Small intestine (tissue), 7 donors: ENCODE data around the gene PDE5A. TPM values are rescaled to one million over a fixed set of nuclear protein-coding genes. Genes with fewer than 3 reads are reported as not detected.
A peak's percentile ranks its signal among the peaks of the same experiment; 100 is the strongest.

ENCODE experiments used
- DNase-seq, 2 donors: peaks; one replicate each; pipeline versions ENCODE4 v3.0.0 to v3.0.0-alpha.2; 2013
- FAIRE-seq: peaks from 2 replicates; lab custom pipeline; 2012; peaks lifted over from hg19 to GRCh38; lab: Jason Lieb, UNC
- H3K27ac ChIP-seq, 3 donors: one replicate each; pipeline ENCODE4 v1.5.1; 2013; ENCODE audit warnings: low read length in 2 of 3, mild to moderate bottlenecking in 2 of 3, control low read depth in 1 of 3, inconsistent platforms in 1 of 3, low read depth in 1 of 3, moderate library complexity in 1 of 3
- H3K27me3 ChIP-seq, 3 donors: one replicate each; pipeline ENCODE4 v1.6.1; 2013; ENCODE audit warnings: low read length in 3 of 3, inconsistent platforms in 1 of 3; ENCODE audit not compliant: control insufficient read depth in 3 of 3, insufficient read depth in 3 of 3
- H3K36me3 ChIP-seq, 3 donors: one replicate each; pipeline ENCODE4 v1.6.1; 2013; ENCODE audit warnings: low read length in 3 of 3, inconsistent platforms in 1 of 3, low read depth in 1 of 3, mild to moderate bottlenecking in 1 of 3, moderate library complexity in 1 of 3; ENCODE audit not compliant: control insufficient read depth in 3 of 3, insufficient read depth in 2 of 3
- H3K4me1 ChIP-seq, 3 donors: one replicate each; pipeline ENCODE4 v1.6.1; 2013; ENCODE audit warnings: low read length in 2 of 3, inconsistent platforms in 1 of 3, low read depth in 1 of 3, mild to moderate bottlenecking in 1 of 3, moderate library complexity in 1 of 3; ENCODE audit not compliant: control insufficient read depth in 3 of 3, insufficient read depth in 2 of 3
- H3K4me3 ChIP-seq, 3 donors: one replicate each; pipeline ENCODE4 v1.5.1; 2013; ENCODE audit warnings: low read length in 3 of 3, control low read depth in 1 of 3, inconsistent platforms in 1 of 3, low read depth in 1 of 3, mild to moderate bottlenecking in 1 of 3, moderate library complexity in 1 of 3
- H3K9me3 ChIP-seq, 2 donors: one replicate each; pipeline ENCODE4 v1.6.1; 2013; ENCODE audit warnings: low read depth in 1 of 2, low read length in 1 of 2; ENCODE audit not compliant: control insufficient read depth in 2 of 2, insufficient read depth in 1 of 2
- WGBS, 3 donors: extraction: QIAGEN DNeasy Blood & Tissue Kit; methylation state at CpG; one replicate each; pipeline ENCODE4 v1.1.7; 2013; 5-methylcytosine and 5-hydroxymethylcytosine counted together
- polyA plus RNA-seq, 4 donors: library from polyadenylated mRNA; stranded (reverse) in 3 of 4; unstranded in 1 of 4; fragments of 200-250 nt in 3 of 4; fragments of 120-200 nt in 1 of 4; gene quantifications; one replicate each; pipeline versions ENCODE4 v1.2.1 to v1.2.3, GENCODE V29; 2013
- donor health status: healthy with polysubstance abuse.
- donor health status: control.
- donor health status: control.
- donor health status: Bipolar disorder and iron deficiency.
- donor health status: healthy.

PDE5A gene
- polyA plus RNA-seq, 4 donors = 5.9 to 18.8 (median 7.4) TPM

DNA sequence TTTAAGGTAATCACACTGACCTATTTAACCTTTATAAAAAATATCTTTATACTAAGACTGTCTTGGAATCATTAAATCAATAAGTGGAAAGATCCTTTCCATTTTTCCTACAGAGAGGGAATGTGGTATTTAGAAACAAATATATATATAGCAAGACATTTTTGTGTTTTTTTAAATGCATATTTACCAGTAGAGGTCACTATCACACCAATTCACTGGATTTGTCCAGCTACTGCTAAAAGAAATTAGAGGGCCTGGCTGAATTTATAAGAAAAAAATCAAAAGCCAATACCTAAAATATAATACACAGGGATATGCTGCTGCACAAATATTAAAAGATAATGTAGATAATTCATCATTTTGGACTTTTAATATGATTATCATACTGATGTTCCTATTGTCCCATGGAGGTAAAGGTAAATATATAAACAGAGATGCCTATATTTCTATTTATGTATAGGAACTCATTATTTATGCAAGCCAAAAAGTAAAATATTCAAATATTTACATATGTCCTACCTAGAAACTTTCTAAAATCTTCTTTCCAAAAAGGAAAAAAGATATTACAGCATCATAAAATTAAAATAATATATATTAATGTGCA, 69.5 kb downstream of the PDE5A start:
- Histone ChIP-seq H3K27me3 (no peaks in the 10 kb centered on the region), H3K9me3 (peaks cover 0 to 2% of the 10 kb centered on the region in 2 donors), H3K36me3 (peaks cover 0 to 7% (median 5%) of the 10 kb centered on the region in 3 donors), H3K4me3 (no peak overlapping the region), H3K4me1 (no peaks in the 10 kb centered on the region), H3K27ac (no peak overlapping the region)
- peak; percentile 55 to 56 for DNase-seq
- peak; percentile 93 for FAIRE-seq

GRCh38 chr4:119550857-119551532, 77.6 kb downstream of the PDE5A start:
- Histone ChIP-seq H3K36me3 (peaks cover 0 to 3% (median 3%) of the 10 kb centered on the region in 3 donors), H3K27me3 (no peaks in the 10 kb centered on the region), H3K27ac (no peak overlapping the region), H3K4me1 (no peaks in the 10 kb centered on the region), H3K4me3 (no peak overlapping the region), H3K9me3 (no peaks in the 10 kb centered on the region)
- FAIRE-seq (no peak), DNase-seq (no peak)
- WGBS, 3 donors = 89 to 96% (median 93%) methylated on average over 2 of the region's 2 CpGs

GRCh38 chr4:119549639-119550038, 79.0 kb downstream of the PDE5A start:
- H3K27ac ChIP-seq = no peak overlapping the region
- no peaks in the 10 kb centered on the region for H3K27me3 ChIP-seq
- FAIRE-seq = no peak
- H3K9me3 ChIP-seq = no peaks in the 10 kb centered on the region
- no peaks in the 10 kb centered on the region for H3K4me1 ChIP-seq
- WGBS, 3 donors = 82 to 87% (median 85%) methylated on average over 3 of the region's 3 CpGs
- peaks cover 0 to 3% (median 1%) of the 10 kb centered on the region in 3 donors for H3K36me3 ChIP-seq
- DNase-seq = no peak
- no peak overlapping the region for H3K4me3 ChIP-seq

DNA sequence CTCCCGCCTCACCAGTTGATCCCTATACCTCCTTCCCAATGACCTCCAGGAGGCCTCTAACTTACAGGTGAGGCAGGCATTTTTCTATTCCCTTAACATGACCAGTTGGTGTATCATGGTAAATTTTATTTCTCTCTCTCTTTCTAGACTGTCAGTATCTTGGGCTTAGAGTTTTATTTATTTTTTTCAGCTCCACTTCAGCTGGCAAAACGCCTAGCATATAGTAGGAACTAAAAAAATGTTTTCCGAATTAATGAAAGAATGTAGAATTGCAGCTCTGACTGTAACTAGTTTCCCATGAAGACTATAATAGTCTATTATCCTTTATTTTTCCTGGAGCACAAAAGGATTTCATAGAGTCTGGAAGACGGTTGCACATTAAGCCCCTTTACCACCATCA, 84.8 kb downstream of the PDE5A start:
- WGBS, 3 donors = 79 to 95% (median 88%) methylated on average over 4 of the region's 4 CpGs
- Histone ChIP-seq H3K27ac (peak overlapping the region in 1 of 3 donors; percentile 48), H3K36me3 (peaks cover 0 to 3% (median 0%) of the 10 kb centered on the region in 3 donors), H3K4me1 (no peaks in the 10 kb centered on the region), H3K4me3 (no peak overlapping the region), H3K9me3 (no peaks in the 10 kb centered on the region), H3K27me3 (no peaks in the 10 kb centered on the region)
- FAIRE-seq (no peak), DNase-seq (no peak)

GRCh38 chr4:119543187-119543586, 85.4 kb downstream of the PDE5A start:
- no peaks in the 10 kb centered on the region for H3K4me1 ChIP-seq
- H3K27me3 ChIP-seq = no peaks in the 10 kb centered on the region
- no peaks in the 10 kb centered on the region for H3K9me3 ChIP-seq
- no peak overlapping the region for H3K4me3 ChIP-seq
- H3K36me3 ChIP-seq = peaks cover 0 to 3% (median 0%) of the 10 kb centered on the region in 3 donors
- no peak for FAIRE-seq
- H3K27ac ChIP-seq = no peak overlapping the region
- WGBS, 3 donors = 88 to 96% (median 89%) methylated on average over 1 of the region's 1 CpG
- DNase-seq = no peak

DNA sequence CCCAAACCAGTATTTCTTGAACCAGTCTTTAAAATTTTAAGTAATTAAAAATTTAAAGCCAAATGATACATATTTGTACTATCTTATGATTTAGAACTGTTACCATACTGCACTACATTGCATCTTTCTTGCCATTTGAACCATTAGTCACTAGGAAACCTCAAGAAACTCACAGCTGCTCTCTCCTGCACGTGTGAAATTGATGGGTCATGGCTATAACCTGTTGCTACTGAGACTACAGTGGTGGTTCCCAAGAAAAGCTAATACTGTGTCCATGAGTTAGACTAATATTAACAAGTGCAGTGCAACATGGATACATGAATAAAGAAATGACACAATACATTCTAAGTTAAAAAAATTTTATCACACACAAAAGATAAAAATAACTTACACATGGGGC, 88.4 kb downstream of the PDE5A start:
- peaks cover 0 to 3% (median 2%) of the 10 kb centered on the region in 3 donors for H3K36me3 ChIP-seq
- DNase-seq (no peak), FAIRE-seq (no peak)
- no peaks in the 10 kb centered on the region for H3K27me3 ChIP-seq
- peaks cover 0 to under 1% of the 10 kb centered on the region in 2 donors for H3K9me3 ChIP-seq
- WGBS, 3 donors = 61 to 74% (median 63%) methylated on average over 1 of the region's 1 CpG
- no peak overlapping the region for H3K27ac ChIP-seq
- no peak overlapping the region for H3K4me3 ChIP-seq
- peaks cover 0 to 4% (median 0%) of the 10 kb centered on the region in 3 donors for H3K4me1 ChIP-seq

GRCh38 chr4:119537586-119537985, 91.0 kb downstream of the PDE5A start:
- Histone ChIP-seq H3K27me3 (no peaks in the 10 kb centered on the region), H3K36me3 (peaks cover 0 to 14% (median 3%) of the 10 kb centered on the region in 3 donors), H3K27ac (no peak overlapping the region), H3K9me3 (peaks cover 0 to 12% of the 10 kb centered on the region in 2 donors), H3K4me1 (peaks cover 0 to 4% (median 0%) of the 10 kb centered on the region in 3 donors), H3K4me3 (no peak overlapping the region)
- FAIRE-seq (no peak), DNase-seq (no peak)
- 90 to 100% (median 97%) methylated on average over 1 of the region's 1 CpG for WGBS, 3 donors

DNA sequence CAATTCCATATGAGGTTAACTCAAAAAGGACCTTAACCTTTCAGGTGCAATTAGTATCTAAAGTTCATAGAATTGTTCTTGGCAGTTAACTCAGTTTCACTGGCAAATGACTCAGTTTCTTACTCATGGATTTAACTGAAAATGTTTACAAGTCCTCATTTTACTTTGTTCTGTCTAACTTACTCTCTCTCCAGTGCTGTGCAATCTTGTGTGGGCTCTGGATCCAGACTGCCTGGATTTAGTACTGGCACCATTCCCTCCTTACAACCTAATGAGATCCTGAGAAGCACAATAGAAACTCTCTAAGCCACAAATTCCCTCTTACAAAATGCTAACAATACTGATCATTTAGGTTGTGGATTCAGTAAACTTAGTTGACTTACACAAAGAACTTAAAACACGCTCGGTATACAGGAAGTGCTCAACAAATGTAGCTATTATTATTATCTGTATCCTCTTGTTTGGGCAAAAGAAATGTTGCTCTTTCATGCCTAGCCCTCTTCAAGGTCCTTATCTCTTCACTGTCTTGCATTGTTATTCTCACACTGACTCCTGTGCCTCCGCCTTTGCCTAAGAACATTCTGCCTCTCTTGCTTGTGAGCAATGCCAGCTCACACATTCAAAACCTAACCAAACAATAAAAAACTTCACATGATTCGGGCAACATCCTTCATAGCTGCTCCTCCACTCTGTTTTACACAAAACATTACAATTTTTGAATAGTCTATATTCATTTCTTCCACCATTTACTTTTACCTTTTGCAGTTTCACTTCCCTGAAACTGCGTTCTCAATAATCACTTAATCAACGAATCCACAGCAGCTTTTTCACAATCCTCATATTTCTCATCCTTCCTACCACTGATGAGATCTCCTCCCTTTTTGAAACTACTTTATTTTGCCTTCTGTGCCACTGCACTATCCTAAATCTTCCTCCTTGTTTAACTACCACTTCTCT, 91.8 kb downstream of the PDE5A start:
- no peak for FAIRE-seq
- Histone ChIP-seq H3K27me3 (no peaks in the 10 kb centered on the region), H3K36me3 (peaks cover 0 to 14% (median 3%) of the 10 kb centered on the region in 3 donors), H3K4me1 (peaks cover 0 to 4% (median 0%) of the 10 kb centered on the region in 3 donors), H3K27ac (no peak overlapping the region), H3K9me3 (peaks cover 0 to 12% of the 10 kb centered on the region in 2 donors), H3K4me3 (no peak overlapping the region)
- no peak for DNase-seq
- 81 to 90% (median 86%) methylated on average over 6 of the region's 6 CpGs for WGBS, 3 donors
